K562 (cell line): ENCODE measurements around the gene C2CD2L. TPM values are rescaled to one million over a fixed set of nuclear protein-coding genes. Genes with fewer than 3 reads are reported as not detected.

Source experiments
- ASH1L ChIP-seq: fragments of 450-650 bp; IDR thresholded peaks from 2 replicates; pipeline ENCODE4 v1.6.1; 2018; ENCODE audit warnings: borderline replicate concordance, mild to moderate bottlenecking, low read depth; ENCODE audit not compliant: partially characterized antibody
- FOXK1 ChIP-seq: sonication (generic); formaldehyde crosslinking; IDR thresholded peaks from 2 replicates; pipeline ENCODE4 v1.8.0; 2022; ENCODE audit warnings: missing genetic modification reagents, mild to moderate bottlenecking, borderline replicate concordance
- JUN ChIP-seq, 2 experiments: sonication (generic) in 1 of 2; formaldehyde crosslinking in 1 of 2; IDR thresholded peaks; 2 replicates each; pipeline versions ENCODE4 v1.6.1 to v1.8.0; 2012 to 2022; ENCODE audit warnings: borderline replicate concordance in 2 of 2, mild to moderate bottlenecking in 2 of 2, improper control_type of control experiment in 1 of 2, low read depth in 1 of 2, low read length in 1 of 2, missing genetic modification reagents in 1 of 2
- KDM1A ChIP-seq, 2 experiments: fragments of 450-650 bp; IDR thresholded peaks; 2 replicates each; pipeline ENCODE4 v1.6.1; 2016; ENCODE audit warnings: mild to moderate bottlenecking in 2 of 2
- KDM2B ChIP-seq: fragments of 250-450 bp; sonication (Bioruptor Pico); IDR thresholded peaks from 2 replicates; pipeline ENCODE4 v1.8.0; 2021; ENCODE audit warnings: mild to moderate bottlenecking, moderate library complexity
- RBM39 ChIP-seq: fragments of 200-400 bp; formaldehyde crosslinking; optimal IDR thresholded peaks from 2 replicates; pipeline ENCODE3; 2018; ENCODE audit warnings: low read depth, low read length
- SAP30 ChIP-seq: fragments of 200-600 bp; sonication (generic); IDR thresholded peaks from 2 replicates; pipeline ENCODE4 v1.6.1; 2012; ENCODE audit warnings: borderline replicate concordance, low read depth, mild to moderate bottlenecking, moderate library complexity, low read length, control low read depth, inconsistent platforms; ENCODE audit not compliant: insufficient read depth, poor library complexity, severe bottlenecking
- SMAD1 ChIP-seq: fragments of 150-350 bp; IDR thresholded peaks from 2 replicates; pipeline ENCODE4 v1.6.1; 2014; ENCODE audit warnings: low read length, low read depth; ENCODE audit not compliant: partially characterized antibody
- TBP ChIP-seq: optimal IDR thresholded peaks from 2 replicates; pipeline ENCODE3; 2011; ENCODE audit warnings: low read depth, low read length, improper control_type of control experiment
- ZNF224 ChIP-seq: sonication (generic); formaldehyde crosslinking; IDR thresholded peaks from 2 replicates; pipeline ENCODE4 v1.8.0; 2022; ENCODE audit warnings: mild to moderate bottlenecking, missing genetic modification reagents
- polyA plus RNA-seq, 8 experiments: library from polyadenylated mRNA; depleted of rRNA in 4 of 8; stranded (reverse) in 5 of 8; unstranded in 3 of 8; fragments of >200 nt; fragmentation: Nextera tagmentation in 2 of 8; fragmentation: Illumina TruSeq in 1 of 8; extraction: Ambion mirVana in 2 of 8; extraction: Trizol in 1 of 8; gene quantifications; 2 replicates each; pipeline versions ENCODE4 v1.2.1 to v1.2.3, GENCODE V29; 2011 to 2014; ENCODE audit warnings: inconsistent platforms in 1 of 8, missing spikeins in 1 of 8
- total RNA-seq, 7 experiments: library from RNA; depleted of rRNA in 6 of 7; stranded (reverse); fragments of >200 nt in 6 of 7; fragmentation: Illumina TruSeq in 2 of 7; extraction: Trizol in 2 of 7; gene quantifications; 2 replicates each; pipeline versions ENCODE4 v1.2.1 to v1.2.3, GENCODE V29; 2011 to 2021; ENCODE audit warnings: low replicate concordance in 1 of 7
- TF ChIP-seq, protein P1 (sequence below): fragments of 450-650 bp; formaldehyde crosslinking; IDR thresholded peaks from 2 replicates; pipeline ENCODE4 v1.4.0; 2022; ENCODE audit warnings: missing genetic modification characterization
- TF ChIP-seq, protein P2 (sequence below), 2 experiments: fragments of 200-800 bp in 1 of 2; sonication (Bioruptor generic) in 1 of 2; sonication (generic) in 1 of 2; formaldehyde crosslinking in 1 of 2; IDR thresholded peaks in 1 of 2; conservative IDR thresholded peaks in 1 of 2; 2 replicates each; pipeline versions ENCODE4 v1.5.0 to v1.6.1; 2016 to 2020; ENCODE audit warnings: missing compliant biosample characterization in 1 of 2, missing genetic modification characterization in 1 of 2, missing genetic modification reagents in 1 of 2
- TF ChIP-seq, protein P3 (sequence below): fragments of 250-450 bp; sonication (Bioruptor Pico); IDR thresholded peaks from 2 replicates; pipeline ENCODE4 v1.8.0; 2021; ENCODE audit warnings: moderate library complexity, mild to moderate bottlenecking, inconsistent platforms
- TF ChIP-seq, protein P4 (sequence below): fragments of 450-650 bp; IDR thresholded peaks from 2 replicates; pipeline ENCODE4 v1.6.1; 2016; ENCODE audit warnings: antibody characterized with exemption
- TF ChIP-seq, protein P5 (sequence below): fragments of 450-650 bp; formaldehyde crosslinking; conservative IDR thresholded peaks from 2 replicates; pipeline ENCODE4 v1.4.0; 2022; ENCODE audit warnings: mild to moderate bottlenecking, missing genetic modification characterization
- TF ChIP-seq, protein P6 (sequence below): fragments of 450-650 bp; IDR thresholded peaks from 2 replicates; pipeline ENCODE4 v1.6.1; 2016; ENCODE audit warnings: low read depth, mild to moderate bottlenecking, moderate library complexity
- TF ChIP-seq, protein P7 (sequence below): sonication (generic); formaldehyde crosslinking; IDR thresholded peaks from 2 replicates; pipeline ENCODE4 v1.8.1; 2023; ENCODE audit warnings: mild to moderate bottlenecking, missing genetic modification reagents, moderate library complexity

Gene C2CD2L
- total and polyA plus RNA-seq, 9 of the 15 experiments (the other 6 are each of a cell fraction or from before 2014, with no cell fraction given), result 0.66 to 41.2 (median 14.8) TPM

DNA sequence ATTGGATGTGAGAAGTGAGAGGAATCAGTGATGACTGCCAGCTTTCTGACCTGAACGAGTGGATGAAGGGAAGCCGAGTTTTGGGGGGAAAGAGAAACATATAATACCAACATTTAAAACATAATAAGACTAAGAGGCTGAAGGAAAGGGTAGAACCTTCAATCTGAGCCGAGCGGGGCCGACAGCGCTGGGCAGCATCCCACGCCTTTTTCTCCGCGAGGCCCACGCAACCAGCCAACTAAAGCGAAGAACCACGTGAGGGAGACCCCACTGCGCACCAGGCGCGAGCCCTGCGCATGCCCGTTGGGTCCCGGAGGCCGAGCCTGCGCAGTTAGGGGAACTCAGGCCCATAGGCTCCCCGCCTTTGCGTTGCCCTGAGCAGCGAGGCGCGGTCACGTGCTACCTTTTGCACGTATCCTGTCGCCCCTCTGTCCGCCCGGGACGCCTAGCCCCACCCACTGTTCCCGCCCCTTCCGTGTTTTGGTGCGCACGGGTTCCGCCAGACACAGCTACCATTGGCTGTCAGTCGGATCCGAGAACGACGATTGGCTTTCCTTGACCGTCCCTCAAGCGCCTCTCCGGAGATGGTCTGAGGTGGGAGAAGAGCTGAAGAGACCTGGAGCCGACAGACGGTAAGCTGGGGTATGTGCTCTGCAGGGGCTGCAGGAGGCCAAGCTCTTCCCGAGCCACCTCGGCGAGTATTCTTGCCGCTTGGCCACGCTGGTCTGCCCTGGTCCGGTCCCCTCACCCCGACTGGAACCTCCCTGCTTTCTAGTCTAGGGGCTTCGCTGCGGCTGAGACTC lies 14.1 kb downstream of the C2CD2L start, which contains the start of gene HINFP (continued):
- peak; percentile 35 for TF ChIP-seq SMAD1
- TF ChIP-seq, protein P1, sequence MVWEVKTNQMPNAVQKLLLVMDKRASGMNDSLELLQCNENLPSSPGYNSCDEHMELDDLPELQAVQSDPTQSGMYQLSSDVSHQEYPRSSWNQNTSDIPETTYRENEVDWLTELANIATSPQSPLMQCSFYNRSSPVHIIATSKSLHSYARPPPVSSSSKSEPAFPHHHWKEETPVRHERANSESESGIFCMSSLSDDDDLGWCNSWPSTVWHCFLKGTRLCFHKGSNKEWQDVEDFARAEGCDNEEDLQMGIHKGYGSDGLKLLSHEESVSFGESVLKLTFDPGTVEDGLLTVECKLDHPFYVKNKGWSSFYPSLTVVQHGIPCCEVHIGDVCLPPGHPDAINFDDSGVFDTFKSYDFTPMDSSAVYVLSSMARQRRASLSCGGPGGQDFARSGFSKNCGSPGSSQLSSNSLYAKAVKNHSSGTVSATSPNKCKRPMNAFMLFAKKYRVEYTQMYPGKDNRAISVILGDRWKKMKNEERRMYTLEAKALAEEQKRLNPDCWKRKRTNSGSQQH (CRISPR knock-in tag), result no peak
- TF ChIP-seq, protein P2, sequence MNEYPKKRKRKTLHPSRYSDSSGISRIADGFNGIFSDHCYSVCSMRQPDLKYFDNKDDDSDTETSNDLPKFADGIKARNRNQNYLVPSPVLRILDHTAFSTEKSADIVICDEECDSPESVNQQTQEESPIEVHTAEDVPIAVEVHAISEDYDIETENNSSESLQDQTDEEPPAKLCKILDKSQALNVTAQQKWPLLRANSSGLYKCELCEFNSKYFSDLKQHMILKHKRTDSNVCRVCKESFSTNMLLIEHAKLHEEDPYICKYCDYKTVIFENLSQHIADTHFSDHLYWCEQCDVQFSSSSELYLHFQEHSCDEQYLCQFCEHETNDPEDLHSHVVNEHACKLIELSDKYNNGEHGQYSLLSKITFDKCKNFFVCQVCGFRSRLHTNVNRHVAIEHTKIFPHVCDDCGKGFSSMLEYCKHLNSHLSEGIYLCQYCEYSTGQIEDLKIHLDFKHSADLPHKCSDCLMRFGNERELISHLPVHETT (CRISPR knock-in tag; conservative IDR thresholded peaks at IDR 0.05 in 1 of 2, IDR thresholded peaks at IDR 0.05 in 1 of 2), result 0 out of 4 replicates have a peak, but pooled peaks of 1 of the 2 experiments have one; percentile 31
- TF ChIP-seq FOXK1 (CRISPR knock-in tag), result 0 out of 2 replicates have a peak, but pooled peaks have one; percentile 55
- TF ChIP-seq, protein P3, sequence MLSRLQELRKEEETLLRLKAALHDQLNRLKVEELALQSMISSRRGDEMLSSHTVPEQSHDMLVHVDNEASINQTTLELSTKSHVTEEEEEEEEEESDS, result no peak
- peak; percentile 86 for TF ChIP-seq SAP30
- peak; percentile 95; the same call in 1 of the 2 replicates for TF ChIP-seq KDM2B (CRISPR knock-in tag)
- peak; percentile 89 for TF ChIP-seq ASH1L
- TF ChIP-seq, protein P4, sequence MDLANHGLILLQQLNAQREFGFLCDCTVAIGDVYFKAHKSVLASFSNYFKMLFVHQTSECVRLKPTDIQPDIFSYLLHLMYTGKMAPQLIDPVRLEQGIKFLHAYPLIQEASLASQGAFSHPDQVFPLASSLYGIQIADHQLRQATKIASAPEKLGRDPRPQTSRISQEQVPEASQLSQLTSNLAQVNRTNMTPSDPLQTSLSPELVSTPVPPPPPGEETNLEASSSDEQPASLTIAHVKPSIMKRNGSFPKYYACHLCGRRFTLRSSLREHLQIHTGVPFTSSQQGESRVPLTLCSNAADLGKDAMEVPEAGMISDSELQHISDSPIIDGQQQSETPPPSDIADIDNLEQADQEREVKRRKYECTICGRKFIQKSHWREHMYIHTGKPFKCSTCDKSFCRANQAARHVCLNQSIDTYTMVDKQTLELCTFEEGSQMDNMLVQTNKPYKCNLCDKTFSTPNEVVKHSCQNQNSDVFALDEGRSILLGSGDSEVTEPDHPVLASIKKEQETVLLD, result peak; percentile 98
- TF ChIP-seq JUN (IDR thresholded peaks at IDR 0.05; ENCODE audit: borderline replicate concordance, low read depth, low read length), result peak; percentile 43; the same call in 1 of the 2 replicates
- TF ChIP-seq JUN (CRISPR knock-in tag; IDR thresholded peaks at IDR 0.05; ENCODE audit: borderline replicate concordance), result no peak
- no peak for TF ChIP-seq KDM1A (IDR thresholded peaks at IDR 0.05)
- TF ChIP-seq TBP, result peak; percentile 13
- TF ChIP-seq, protein P5, sequence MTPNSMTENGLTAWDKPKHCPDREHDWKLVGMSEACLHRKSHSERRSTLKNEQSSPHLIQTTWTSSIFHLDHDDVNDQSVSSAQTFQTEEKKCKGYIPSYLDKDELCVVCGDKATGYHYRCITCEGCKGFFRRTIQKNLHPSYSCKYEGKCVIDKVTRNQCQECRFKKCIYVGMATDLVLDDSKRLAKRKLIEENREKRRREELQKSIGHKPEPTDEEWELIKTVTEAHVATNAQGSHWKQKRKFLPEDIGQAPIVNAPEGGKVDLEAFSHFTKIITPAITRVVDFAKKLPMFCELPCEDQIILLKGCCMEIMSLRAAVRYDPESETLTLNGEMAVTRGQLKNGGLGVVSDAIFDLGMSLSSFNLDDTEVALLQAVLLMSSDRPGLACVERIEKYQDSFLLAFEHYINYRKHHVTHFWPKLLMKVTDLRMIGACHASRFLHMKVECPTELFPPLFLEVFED (CRISPR knock-in tag), result no peak
- TF ChIP-seq RBM39, result no peak
- TF ChIP-seq, protein P6, sequence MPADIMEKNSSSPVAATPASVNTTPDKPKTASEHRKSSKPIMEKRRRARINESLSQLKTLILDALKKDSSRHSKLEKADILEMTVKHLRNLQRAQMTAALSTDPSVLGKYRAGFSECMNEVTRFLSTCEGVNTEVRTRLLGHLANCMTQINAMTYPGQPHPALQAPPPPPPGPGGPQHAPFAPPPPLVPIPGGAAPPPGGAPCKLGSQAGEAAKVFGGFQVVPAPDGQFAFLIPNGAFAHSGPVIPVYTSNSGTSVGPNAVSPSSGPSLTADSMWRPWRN, result no peak
- peak; percentile 88 for TF ChIP-seq ZNF224
- TF ChIP-seq, protein P7, sequence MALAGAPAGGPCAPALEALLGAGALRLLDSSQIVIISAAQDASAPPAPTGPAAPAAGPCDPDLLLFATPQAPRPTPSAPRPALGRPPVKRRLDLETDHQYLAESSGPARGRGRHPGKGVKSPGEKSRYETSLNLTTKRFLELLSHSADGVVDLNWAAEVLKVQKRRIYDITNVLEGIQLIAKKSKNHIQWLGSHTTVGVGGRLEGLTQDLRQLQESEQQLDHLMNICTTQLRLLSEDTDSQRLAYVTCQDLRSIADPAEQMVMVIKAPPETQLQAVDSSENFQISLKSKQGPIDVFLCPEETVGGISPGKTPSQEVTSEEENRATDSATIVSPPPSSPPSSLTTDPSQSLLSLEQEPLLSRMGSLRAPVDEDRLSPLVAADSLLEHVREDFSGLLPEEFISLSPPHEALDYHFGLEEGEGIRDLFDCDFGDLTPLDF, result peak; percentile 45; the same call in 1 of the 2 replicates
